HEK293T (cell line): ENCODE measurements around the gene PTH.

Experiments
- CTCF ChIA-PET: fragments of 350-600 bp; formaldehyde crosslinking; extraction: SDS; loops from one replicate; lab custom pipeline; 2021; ENCODE audit warnings: antibody characterized with exemption, inconsistent platforms; lab: Yijun Ruan, JAX
- POLR2A ChIA-PET: fragments of 350-600 bp; formaldehyde crosslinking; extraction: SDS; loops from one replicate; lab custom pipeline; 2020; ENCODE audit warnings: antibody characterized with exemption, inconsistent platforms; lab: Yijun Ruan, JAX
- DNase-seq: peaks from one replicate; pipeline ENCODE4 v3.0.0; 2012; ENCODE audit warnings: mixed read lengths; ENCODE audit errors: extremely low spot score
- ARNT ChIP-seq: fragments of 450-650 bp; IDR thresholded peaks from 2 replicates; pipeline ENCODE4 v1.6.1; 2017; ENCODE audit warnings: mild to moderate bottlenecking
- BHLHE40 ChIP-seq: fragments of 450-650 bp; IDR thresholded peaks from 2 replicates; pipeline ENCODE4 v1.6.1; 2016; ENCODE audit warnings: mild to moderate bottlenecking, moderate library complexity, borderline replicate concordance
- CTBP1 ChIP-seq: fragments of 450-650 bp; IDR thresholded peaks from 2 replicates; pipeline ENCODE4 v1.6.1; 2016; ENCODE audit warnings: borderline replicate concordance
- ELF4 ChIP-seq: fragments of 450-650 bp; IDR thresholded peaks from 2 replicates; pipeline ENCODE4 v1.6.1; 2017; ENCODE audit warnings: antibody characterized with exemption
- FOXA1 ChIP-seq: fragments of 450-650 bp; IDR thresholded peaks from 2 replicates; pipeline ENCODE4 v1.6.1; 2016; ENCODE audit warnings: mild to moderate bottlenecking
- FOXK2 ChIP-seq: fragments of 450-650 bp; IDR thresholded peaks from 2 replicates; pipeline ENCODE4 v1.6.1; 2016; ENCODE audit warnings: mild to moderate bottlenecking
- FOXM1 ChIP-seq: fragments of 450-650 bp; IDR thresholded peaks from 2 replicates; pipeline ENCODE4 v1.6.1; 2017; ENCODE audit warnings: mild to moderate bottlenecking, borderline replicate concordance
- HDGF ChIP-seq: fragments of 450-650 bp; IDR thresholded peaks from 2 replicates; pipeline ENCODE4 v1.6.1; 2017; ENCODE audit warnings: antibody characterized with exemption, borderline replicate concordance
- L3MBTL2 ChIP-seq: fragments of 450-650 bp; conservative IDR thresholded peaks from 2 replicates; pipeline ENCODE4 v1.6.1; 2016; ENCODE audit warnings: mild to moderate bottlenecking
- LEF1 ChIP-seq: fragments of 450-650 bp; IDR thresholded peaks from 2 replicates; pipeline ENCODE4 v1.6.1; 2017; ENCODE audit warnings: mild to moderate bottlenecking, borderline replicate concordance
- NFRKB ChIP-seq: fragments of 450-650 bp; IDR thresholded peaks from 2 replicates; pipeline ENCODE4 v1.6.1; 2016; ENCODE audit warnings: mild to moderate bottlenecking, moderate library complexity
- PKNOX1 ChIP-seq: fragments of 450-650 bp; IDR thresholded peaks from 2 replicates; pipeline ENCODE4 v1.6.1; 2016
- SP1 ChIP-seq: fragments of 450-650 bp; IDR thresholded peaks from 2 replicates; pipeline ENCODE4 v1.6.1; 2017
- SUZ12 ChIP-seq: fragments of 450-650 bp; IDR thresholded peaks from 2 replicates; pipeline ENCODE4 v1.6.1; 2016; ENCODE audit warnings: mild to moderate bottlenecking
- TARDBP ChIP-seq: fragments of 450-650 bp; IDR thresholded peaks from 2 replicates; pipeline ENCODE4 v1.6.1; 2016
- ZNF384 ChIP-seq: fragments of 450-650 bp; IDR thresholded peaks from 2 replicates; pipeline ENCODE4 v1.6.1; 2016

PTH gene

GRCh38 chr11:13473013-13473722 lies 22.6 kb downstream of the PTH start:
- ChIA-PET CTCF (interaction anchor here (0.6 to 0.9 kb wide), 3 partner anchors 9 to 265 kb away, joined by 3 to 4 read pairs (median 3); no protein-coding TSS in a partner anchor), POLR2A (interaction anchor here (1.9 kb wide), 1 partner anchor 10 kb away, joined by 10 read pairs; the partner anchor contains the start of gene BTBD10)
- TF ChIP-seq SP1 (no peak), SUZ12 (no peak), ELF4 (no peak), TARDBP (no peak), FOXK2 (no peak), PKNOX1 (no peak), ZNF384 (no peak), HDGF (no peak), BHLHE40 (no peak), LEF1 (no peak), ARNT (no peak), FOXA1 (no peak), L3MBTL2 (no peak), CTBP1 (no peak), FOXM1 (no peak)
- DNase-seq: no peak

GRCh38 chr11:13468750-13469149 lies 27.0 kb downstream of the PTH start:
- DNase-seq: no peak
- CTCF ChIA-PET: no interaction called here
- TF ChIP-seq HDGF: no peak
- TF ChIP-seq ARNT: no peak
- TF ChIP-seq FOXK2: no peak
- TF ChIP-seq ELF4: no peak
- no peak for TF ChIP-seq FOXA1
- TF ChIP-seq ZNF384: no peak
- no peak for TF ChIP-seq NFRKB
- POLR2A ChIA-PET: no interaction called here

DNA sequence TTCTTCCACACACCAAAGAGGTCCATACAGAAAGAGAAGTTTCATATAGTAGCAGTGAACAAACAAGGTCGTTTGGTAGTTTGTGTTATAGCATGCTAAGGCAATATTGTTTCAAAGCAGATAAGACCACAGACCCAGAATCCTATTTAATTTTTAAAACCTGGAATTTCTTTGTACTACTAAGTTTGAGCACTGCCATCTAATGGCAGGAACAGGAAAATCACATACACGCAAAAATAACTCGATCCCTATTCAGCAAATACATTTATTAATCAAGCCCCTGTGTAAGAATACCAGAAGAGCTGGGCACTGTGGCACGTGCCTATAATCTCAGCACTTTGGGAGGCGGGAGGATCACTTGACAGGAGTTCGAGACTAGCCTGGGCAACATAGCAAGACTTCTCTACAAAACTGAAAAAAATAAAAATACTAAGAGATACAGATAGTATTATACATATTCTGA lies 29.9 kb downstream of the PTH start:
- peak; percentile 39 for DNase-seq
- TF ChIP-seq BHLHE40 (0 out of 2 replicates have a peak, but pooled peaks have one; percentile 28), L3MBTL2 (peak; percentile 36; the same call in 1 of the 2 replicates), PKNOX1 (no peak), NFRKB (no peak), FOXK2 (no peak)
- ChIA-PET CTCF (interaction anchor here (0.7 kb wide), 1 partner anchor 1451 kb away, joined by 3 read pairs; no protein-coding TSS in a partner anchor), POLR2A (no interaction called here)

DNA sequence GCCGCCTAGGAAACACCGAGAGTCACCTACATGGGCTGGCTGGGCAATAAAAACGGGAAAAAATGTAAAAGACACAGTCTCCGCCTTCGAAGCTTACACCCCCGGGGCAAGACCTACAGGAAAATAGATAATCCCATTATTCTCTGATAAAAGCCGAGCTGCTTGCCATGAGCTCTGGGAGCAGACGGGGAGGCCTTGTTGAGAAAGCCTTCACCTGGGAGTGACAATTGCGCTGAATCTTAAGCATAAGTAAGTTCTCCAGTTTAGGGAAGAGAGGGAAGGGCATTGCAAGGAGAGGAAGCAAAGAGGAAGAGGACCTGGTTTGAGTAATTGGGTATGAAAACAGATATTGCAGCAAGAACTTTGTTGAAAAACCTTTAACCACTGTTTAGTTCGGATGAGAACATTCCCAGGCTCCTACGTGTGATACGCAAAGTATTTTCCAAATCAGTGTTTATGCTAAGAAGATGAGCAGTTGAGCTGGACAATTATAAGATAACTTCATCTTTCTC lies 32.0 kb downstream of the PTH start:
- DNase-seq: no peak
- ChIA-PET CTCF (interaction anchor here (1.3 kb wide), 1 partner anchor 9 kb away, joined by 3 read pairs; no protein-coding TSS in a partner anchor), POLR2A (interaction anchor here (0.8 to 1.9 kb wide), 12 partner anchors 9 to 204 kb away, joined by 3 to 10 read pairs (median 4); no protein-coding TSS in a partner anchor)
- TF ChIP-seq LEF1 (no peak), FOXA1 (no peak), BHLHE40 (no peak), ARNT (no peak), ZNF384 (no peak), NFRKB (no peak), L3MBTL2 (no peak), CTBP1 (no peak), TARDBP (no peak), SUZ12 (no peak), FOXK2 (no peak), ELF4 (no peak), FOXM1 (no peak), HDGF (no peak), SP1 (no peak), PKNOX1 (no peak)

- ChIA-PET POLR2A (interaction anchor here (0.6 to 1.9 kb wide), 18 partner anchors 9 to 218 kb away, joined by 3 to 10 read pairs (median 4); no protein-coding TSS in a partner anchor), CTCF (no interaction called here)
- no peak for TF ChIP-seq BHLHE40
- peak; percentile 38; the same call in 1 of the 2 replicates for TF ChIP-seq ELF4
- peak; percentile 92 for TF ChIP-seq L3MBTL2
- TF ChIP-seq TARDBP: peak; percentile 52
- TF ChIP-seq CTBP1: no peak
- TF ChIP-seq SP1: peak; percentile 74; the same call in 1 of the 2 replicates
- no peak for TF ChIP-seq PKNOX1
- no peak for TF ChIP-seq FOXM1
- DNase-seq: peak; percentile 93
Measured at GRCh38 chr11:13462901-13463778, 32.7 kb downstream of the PTH start, which contains the start of gene BTBD10. BTBD10 (minus strand) TSS chr11:13463222; CDS start chr11:13445124, 18,098 bp downstream.
